ENCODE results near the gene PLCL2.

- TF ChIP-seq POLR2AphosphoS5 (IDR thresholded peaks at IDR 0.05; ENCODE audit: low read depth, low read length) (no peak; the same call in 1 of the 2 replicates), POLR2A (IDR thresholded peaks at IDR 0.05; ENCODE audit: low read depth, low read length) (no peak), POU2F2 (IDR thresholded peaks at IDR 0.05; ENCODE audit: low read depth, low read length) (no peak), TAF1 (IDR thresholded peaks at IDR 0.05; ENCODE audit: low read depth, low read length) (no peak), PAX5 (IDR thresholded peaks at IDR 0.05; ENCODE audit: insufficient read depth, low read length, severe bottlenecking) (no peak), SPI1 (IDR thresholded peaks at IDR 0.05; ENCODE audit: low read depth, low read length) (no peak)
Measured at GRCh38 chr3:17092583-17092933, 207.8 kb downstream of the PLCL2 start.
